GM12878 (cell line): ENCODE data around the gene JPH4. TPM values are rescaled to one million over a fixed set of nuclear protein-coding genes. Genes with fewer than 3 reads are reported as not detected.

Source experiments
- ATAC-seq: fragments of 200-7000 bp; cut with Tn5 transposase; 3 replicates; pipeline ENCODE4 v1.9.1; 2020; ENCODE audit warnings: mild to moderate bottlenecking, moderate library complexity
- BruUV-seq: library from RNA; stranded (reverse); fragments of 400-500 nt; replicated peaks from 2 replicates; lab custom pipeline; 2021; lab: Mats Ljungman, UMichigan
- CTCF ChIA-PET: fragments of 300-600 bp; sonication (Branson Sonifier 250); formaldehyde crosslinking; extraction: SDS; loops from one replicate; lab custom pipeline; 2021; ENCODE audit warnings: inconsistent platforms; lab: Yijun Ruan, JAX
- POLR2A ChIA-PET: fragments of 350-600 bp; formaldehyde crosslinking; extraction: SDS; loops from one replicate; lab custom pipeline; 2021; ENCODE audit warnings: inconsistent platforms; lab: Charles Lee
- RAD21 ChIA-PET: fragments of 300-600 bp; sonication (Branson Sonifier 250); formaldehyde crosslinking; loops from one replicate; lab custom pipeline; 2023; ENCODE audit warnings: antibody characterized with exemption; ENCODE audit not compliant: unreplicated experiment; lab: Charles Lee
- SMC1A ChIA-PET: fragments of 300-600 bp; sonication (Branson Sonifier 250); formaldehyde crosslinking; loops from one replicate; lab custom pipeline; 2023; ENCODE audit not compliant: unreplicated experiment, uncharacterized antibody; lab: Charles Lee
- DNase-seq: peaks from one replicate; pipeline ENCODE4 v3.0.0-alpha.2; 2011; ENCODE audit warnings: low read depth, low spot score
- FAIRE-seq: peaks from 3 replicates; lab custom pipeline; 2011; peaks lifted over from hg19 to GRCh38; lab: Jason Lieb, UNC
- H2AFZ ChIP-seq: 2 replicates; pipeline ENCODE4 v1.6.0; 2011; ENCODE audit warnings: low read depth, low read length, control low read depth; ENCODE audit not compliant: control insufficient read depth
- H3K27ac ChIP-seq: 2 replicates; pipeline ENCODE4 v1.5.1; 2011; ENCODE audit warnings: control low read depth; ENCODE audit not compliant: control insufficient read depth, insufficient read depth
- H3K27me3 ChIP-seq, 2 experiments: replicated peaks in 1 of 2; 2 replicates each; pipeline versions ENCODE4 v1.6.0 to v1.6.1; 2011; ENCODE audit warnings: low read length in 1 of 2; ENCODE audit not compliant: control insufficient read depth in 2 of 2, insufficient read depth in 2 of 2
- H3K36me3 ChIP-seq, 2 experiments: 2 replicates each; pipeline ENCODE4 v1.5.1; 2011; ENCODE audit warnings: low read length in 1 of 2; ENCODE audit not compliant: control insufficient read depth in 2 of 2, insufficient read depth in 2 of 2
- H3K4me1 ChIP-seq: 2 replicates; pipeline ENCODE4 v1.6.1; 2011; ENCODE audit warnings: mild to moderate bottlenecking, low read length, moderate library complexity, mixed read lengths; ENCODE audit not compliant: control insufficient read depth, insufficient read depth
- H3K4me2 ChIP-seq: 2 replicates; pipeline ENCODE4 v1.6.0; 2011; ENCODE audit warnings: control low read depth; ENCODE audit not compliant: control insufficient read depth, insufficient read depth
- H3K4me3 ChIP-seq: fragments of 200-600 bp; sonication (generic); 2 replicates; pipeline ENCODE4 v1.5.1; 2016
- H3K79me2 ChIP-seq: 2 replicates; pipeline ENCODE4 v1.6.0; 2011; ENCODE audit warnings: low read length; ENCODE audit not compliant: control insufficient read depth, insufficient read depth
- H3K9ac ChIP-seq: 2 replicates; pipeline ENCODE4 v1.8.0; 2011; ENCODE audit warnings: low read length, control low read depth, mixed read lengths; ENCODE audit not compliant: control insufficient read depth, insufficient read depth
- H3K9me3 ChIP-seq: replicated peaks from 3 replicates; pipeline ENCODE4 v1.5.1; 2011; ENCODE audit warnings: mild to moderate bottlenecking, low read length; ENCODE audit not compliant: control insufficient read depth, insufficient read depth
- H4K20me1 ChIP-seq: 2 replicates; pipeline ENCODE4 v1.6.0; 2011; ENCODE audit not compliant: control insufficient read depth, insufficient read depth
- EZH2 ChIP-seq: IDR thresholded peaks from 2 replicates; pipeline ENCODE4 v1.6.1; 2012; ENCODE audit warnings: low read depth, mild to moderate bottlenecking, control low read depth, inconsistent platforms, low read length, borderline replicate concordance; ENCODE audit not compliant: control insufficient read depth
- JUNB ChIP-seq: IDR thresholded peaks from 2 replicates; pipeline ENCODE4 v1.6.1; 2016; ENCODE audit warnings: antibody characterized with exemption, mild to moderate bottlenecking
- JUND ChIP-seq: IDR thresholded peaks from 2 replicates; pipeline ENCODE4 v1.6.1; 2012; ENCODE audit warnings: low read depth, mild to moderate bottlenecking, low read length, improper control_type of control experiment, moderate library complexity
- MEF2A ChIP-seq: IDR thresholded peaks from 2 replicates; pipeline ENCODE4 v1.6.1; 2011; ENCODE audit warnings: low read depth, mild to moderate bottlenecking, low read length, moderate library complexity; ENCODE audit not compliant: insufficient read depth
- MTA2 ChIP-seq: fragments of 450-650 bp; IDR thresholded peaks from 2 replicates; pipeline ENCODE4 v1.6.1; 2016; ENCODE audit warnings: low read depth, mild to moderate bottlenecking, moderate library complexity
- NBN ChIP-seq: fragments of 450-650 bp; IDR thresholded peaks from 2 replicates; pipeline ENCODE4 v1.6.1; 2016
- PKNOX1 ChIP-seq: fragments of 450-650 bp; IDR thresholded peaks from 2 replicates; pipeline ENCODE4 v1.6.1; 2016; ENCODE audit warnings: mild to moderate bottlenecking
- RBBP5 ChIP-seq: fragments of 200-600 bp; sonication (generic); conservative IDR thresholded peaks from 2 replicates; pipeline ENCODE4 v1.6.1; 2016
- SMAD5 ChIP-seq: IDR thresholded peaks from 2 replicates; pipeline ENCODE4 v1.6.1; 2016; ENCODE audit warnings: antibody characterized with exemption, low read depth
- SREBF2 ChIP-seq: IDR thresholded peaks from 2 replicates; pipeline ENCODE4 v1.6.1; 2012; ENCODE audit warnings: mild to moderate bottlenecking, low read length
- TAF1 ChIP-seq: IDR thresholded peaks from 2 replicates; pipeline ENCODE4 v1.6.1; 2011; ENCODE audit warnings: mild to moderate bottlenecking, low read depth, low read length, borderline replicate concordance
- ZBED1 ChIP-seq: IDR thresholded peaks from 2 replicates; pipeline ENCODE4 v1.6.1; 2016; ENCODE audit warnings: borderline replicate concordance
- ZNF217 ChIP-seq: fragments of 450-650 bp; IDR thresholded peaks from 2 replicates; pipeline ENCODE4 v1.6.1; 2017; ENCODE audit warnings: antibody characterized with exemption, mild to moderate bottlenecking
- WGBS: methylation state at CpG from one replicate; pipeline ENCODE4 v1.1.6; 2016; ENCODE audit warnings: low lambda C conversion rate; ENCODE audit not compliant: insufficient replicate concordance, insufficient coverage; ENCODE audit errors: missing lambda C conversion rate; 5-methylcytosine and 5-hydroxymethylcytosine counted together
- in situ Hi-C: fragments of 300-500 bp; cut with MboI; formaldehyde crosslinking; loops from 9 replicates; pipeline ENCODE4 v1.14.3; 2018; ENCODE audit warnings: mixed read lengths
- intact Hi-C: fragments of 100-400 bp; cut with micrococcal nuclease; formaldehyde crosslinking; loops from one replicate; pipeline ENCODE4 v1.14.2; 2022; ENCODE audit not compliant: unreplicated experiment
- polyA plus RNA-seq, 11 experiments: library from polyadenylated mRNA; depleted of rRNA in 4 of 11; unstranded in 6 of 11; stranded (reverse) in 5 of 11; fragments of >200 nt; fragmentation: Nextera tagmentation in 4 of 11; fragmentation: Illumina TruSeq in 1 of 11; extraction: Ambion mirVana in 4 of 11; extraction: Trizol in 1 of 11; gene quantifications; 1 replicate in 1 of 11; 2 replicates in 10 of 11; pipeline versions ENCODE4 v1.2.1 to v1.2.3, GENCODE V29; 2011 to 2016; ENCODE audit warnings: inconsistent platforms in 2 of 11, missing spikeins in 2 of 11, low read depth in 1 of 11
- total RNA-seq, 4 experiments: library from RNA; depleted of rRNA in 3 of 4; stranded (reverse); fragments of >200 nt in 3 of 4; fragmentation: Illumina TruSeq in 1 of 4; extraction: Trizol in 1 of 4; gene quantifications; 2 replicates each; pipeline versions ENCODE4 v1.2.1 to v1.2.3, GENCODE V29; 2013 to 2021
- TF ChIP-seq, protein P1 (sequence below): IDR thresholded peaks from 2 replicates; pipeline ENCODE4 v1.6.1; 2011; ENCODE audit warnings: borderline replicate concordance, low read depth, mild to moderate bottlenecking, moderate library complexity, low read length; ENCODE audit not compliant: insufficient read depth, poor library complexity, severe bottlenecking
- TF ChIP-seq, protein P2 (sequence below): fragments of 450-650 bp; IDR thresholded peaks from 2 replicates; pipeline ENCODE4 v1.6.1; 2016; ENCODE audit warnings: mild to moderate bottlenecking
- TF ChIP-seq, protein P3 (sequence below): IDR thresholded peaks from 2 replicates; pipeline ENCODE4 v1.6.1; 2012; ENCODE audit warnings: low read depth, low read length, improper control_type of control experiment

JPH4 gene
- total and polyA plus RNA-seq, 10 of the 15 experiments (the other 5 are each of a cell fraction or from before 2014, with no cell fraction given): 0.48 to 10.3 (median 3.8) TPM

DNA sequence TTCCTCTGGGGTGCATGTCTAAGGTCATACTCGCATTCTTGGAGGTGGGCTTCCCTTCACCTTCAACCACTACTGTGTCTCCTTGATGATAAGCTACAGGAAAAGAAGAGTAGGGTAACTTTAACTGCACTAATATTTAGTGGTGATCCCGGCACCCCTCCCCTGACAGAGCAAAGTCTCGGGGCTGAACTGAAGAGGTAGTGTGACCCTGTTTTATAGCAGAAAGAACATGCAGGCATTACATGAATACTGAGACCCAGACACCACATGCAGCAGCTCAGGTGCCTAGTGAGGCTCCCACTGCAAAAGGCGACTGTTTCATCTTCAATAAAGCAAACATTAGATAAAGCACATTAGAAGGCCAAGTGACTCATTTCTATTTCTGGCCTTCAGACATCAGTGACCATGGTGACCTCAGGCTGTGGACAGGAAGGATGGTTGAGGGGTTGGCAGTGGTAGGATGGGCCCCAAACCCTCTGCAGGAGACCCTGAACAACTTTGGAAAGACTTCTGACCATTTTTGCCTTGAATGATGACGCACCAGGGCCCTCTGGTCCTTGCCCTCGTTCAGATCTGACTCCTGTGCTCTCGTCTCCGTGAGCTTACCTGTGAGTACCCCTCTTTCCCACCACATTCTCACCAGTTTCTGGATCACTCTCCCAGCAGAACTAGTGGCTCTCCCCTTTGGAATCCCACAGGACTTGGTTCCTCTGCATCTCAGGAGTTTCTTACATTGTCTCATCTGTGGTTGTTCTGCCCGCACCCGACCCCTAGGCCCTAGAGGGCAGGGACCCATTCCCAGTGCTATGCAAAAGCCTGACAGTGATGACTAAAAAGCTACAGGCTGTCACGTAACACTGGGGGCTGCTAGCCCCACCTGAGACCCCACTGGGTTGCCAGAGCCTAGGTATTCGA, 23.8 kb upstream of the JPH4 start:
- H3K36me3 ChIP-seq: no peaks in the 10 kb centered on the region
- H2AFZ ChIP-seq: peak overlapping the region; percentile 9; the same call in 1 of the 2 replicates
- no peaks in the 10 kb centered on the region; the same call in 2 of the 3 replicates for H3K9me3 ChIP-seq
- DNase-seq: no peak
- CTCF ChIA-PET: interaction anchor here (1.4 to 3.3 kb wide), 3 partner anchors 13 to 63 kb away, joined by 4 to 18 read pairs (median 5); no protein-coding TSS in a partner anchor
- no peaks in the 10 kb centered on the region for H4K20me1 ChIP-seq
- no peaks in the 10 kb centered on the region for H3K27me3 ChIP-seq
- H3K4me1 ChIP-seq: peaks cover 55% of the 10 kb centered on the region
- no peak for FAIRE-seq
- POLR2A ChIA-PET: no interaction called here
- peak; percentile 30 for ATAC-seq
- no peaks in the 10 kb centered on the region for H3K79me2 ChIP-seq
- no peak overlapping the region for H3K4me3 ChIP-seq
- H3K9ac ChIP-seq: no peak overlapping the region
- H3K4me2 ChIP-seq: 0 out of 2 replicates have a peak overlapping the region, but pooled peaks have one; percentile 34
- SMC1A ChIA-PET: interaction anchor here (0.6 to 1.9 kb wide), 4 partner anchors 14 to 308 kb away, joined by 3 to 7 read pairs (median 4); no protein-coding TSS in a partner anchor
- no TSS peak for BruUV-seq
- intact Hi-C loops: no loop called here
- H3K27ac ChIP-seq: no peak overlapping the region
- 79% methylated on average over 12 of the region's 12 CpGs for WGBS
- in situ Hi-C loops: no loop called here
- RAD21 ChIA-PET: no interaction called here
- TF ChIP-seq MEF2A (peak; percentile 74; the same call in 1 of the 2 replicates), PKNOX1 (no peak), EZH2 (no peak), NBN (no peak), ZNF217 (no peak), JUNB (peak; percentile 39; the same call in 1 of the 2 replicates), RBBP5 (no peak), SMAD5 (no peak), TAF1 (no peak), SREBF2 (no peak), MTA2 (no peak), JUND (no peak), ZBED1 (no peak; the same call in 1 of the 2 replicates)
- TF ChIP-seq, protein P1, sequence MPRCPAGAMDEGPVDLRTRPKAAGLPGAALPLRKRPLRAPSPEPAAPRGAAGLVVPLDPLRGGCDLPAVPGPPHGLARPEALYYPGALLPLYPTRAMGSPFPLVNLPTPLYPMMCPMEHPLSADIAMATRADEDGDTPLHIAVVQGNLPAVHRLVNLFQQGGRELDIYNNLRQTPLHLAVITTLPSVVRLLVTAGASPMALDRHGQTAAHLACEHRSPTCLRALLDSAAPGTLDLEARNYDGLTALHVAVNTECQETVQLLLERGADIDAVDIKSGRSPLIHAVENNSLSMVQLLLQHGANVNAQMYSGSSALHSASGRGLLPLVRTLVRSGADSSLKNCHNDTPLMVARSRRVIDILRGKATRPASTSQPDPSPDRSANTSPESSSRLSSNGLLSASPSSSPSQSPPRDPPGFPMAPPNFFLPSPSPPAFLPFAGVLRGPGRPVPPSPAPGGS: no peak
- TF ChIP-seq, protein P2, sequence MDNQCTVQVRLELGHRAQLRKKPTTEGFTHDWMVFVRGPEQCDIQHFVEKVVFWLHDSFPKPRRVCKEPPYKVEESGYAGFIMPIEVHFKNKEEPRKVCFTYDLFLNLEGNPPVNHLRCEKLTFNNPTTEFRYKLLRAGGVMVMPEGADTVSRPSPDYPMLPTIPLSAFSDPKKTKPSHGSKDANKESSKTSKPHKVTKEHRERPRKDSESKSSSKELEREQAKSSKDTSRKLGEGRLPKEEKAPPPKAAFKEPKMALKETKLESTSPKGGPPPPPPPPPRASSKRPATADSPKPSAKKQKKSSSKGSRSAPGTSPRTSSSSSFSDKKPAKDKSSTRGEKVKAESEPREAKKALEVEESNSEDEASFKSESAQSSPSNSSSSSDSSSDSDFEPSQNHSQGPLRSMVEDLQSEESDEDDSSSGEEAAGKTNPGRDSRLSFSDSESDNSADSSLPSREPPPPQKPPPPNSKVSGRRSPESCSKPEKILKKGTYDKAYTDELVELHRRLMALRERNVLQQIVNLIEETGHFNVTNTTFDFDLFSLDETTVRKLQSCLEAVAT: no peak
- TF ChIP-seq, protein P3, sequence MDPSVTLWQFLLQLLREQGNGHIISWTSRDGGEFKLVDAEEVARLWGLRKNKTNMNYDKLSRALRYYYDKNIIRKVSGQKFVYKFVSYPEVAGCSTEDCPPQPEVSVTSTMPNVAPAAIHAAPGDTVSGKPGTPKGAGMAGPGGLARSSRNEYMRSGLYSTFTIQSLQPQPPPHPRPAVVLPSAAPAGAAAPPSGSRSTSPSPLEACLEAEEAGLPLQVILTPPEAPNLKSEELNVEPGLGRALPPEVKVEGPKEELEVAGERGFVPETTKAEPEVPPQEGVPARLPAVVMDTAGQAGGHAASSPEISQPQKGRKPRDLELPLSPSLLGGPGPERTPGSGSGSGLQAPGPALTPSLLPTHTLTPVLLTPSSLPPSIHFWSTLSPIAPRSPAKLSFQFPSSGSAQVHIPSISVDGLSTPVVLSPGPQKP: no peak
